Body of pancreas (tissue), 4 donors: ENCODE results near the gene AQR.

Source experiments
- CTCF ChIP-seq, 7 experiments: fragments of 450-650 bp in 4 of 7; fragments of 200-600 bp in 3 of 7; sonication (generic) in 3 of 7; IDR thresholded peaks; one replicate each; pipeline ENCODE4 v1.5.1; 2016 to 2019; ENCODE audit warnings: antibody characterized with exemption in 7 of 7
- POLR2A ChIP-seq, 3 donors: fragments of 450-650 bp; IDR thresholded peaks; one replicate each; pipeline ENCODE4 v1.6.1; 2016; ENCODE audit warnings: antibody characterized with exemption in 3 of 3, mild to moderate bottlenecking in 2 of 3

- TF ChIP-seq CTCF (IDR thresholded peaks at IDR 0.05) (no peak), POLR2A (IDR thresholded peaks at IDR 0.05) (no peak)
Measured at GRCh38 chr15:34879107-34879506, 90.4 kb downstream of the AQR start.
